LNCAP (cell line): ENCODE measurements around the gene ICA1.

Experiments
- CTCF ChIP-seq: fragments of 450-650 bp; IDR thresholded peaks from 2 replicates; pipeline ENCODE4 v1.5.1; 2017; ENCODE audit warnings: mild to moderate bottlenecking

ICA1 gene

GRCh38 chr7:8135417-8135816, 126.5 kb downstream of the ICA1 start:
- no peak for TF ChIP-seq CTCF

- TF ChIP-seq CTCF = no peak
These were observed 127.8 kb downstream of the ICA1 start for GRCh38 chr7:8134089-8134733.

- TF ChIP-seq CTCF = no peak
These were observed 128.6 kb downstream of the ICA1 start for GRCh38 chr7:8133188-8133848.

GRCh38 chr7:8131694-8132605, 130.0 kb downstream of the ICA1 start:
- TF ChIP-seq CTCF = no peak

- no peak for TF ChIP-seq CTCF
These were observed 131.3 kb downstream of the ICA1 start for GRCh38 chr7:8130663-8131062.

- no peak for TF ChIP-seq CTCF
These were observed 132.7 kb downstream of the ICA1 start for GRCh38 chr7:8129318-8129659.

GRCh38 chr7:8128449-8129317, 133.3 kb downstream of the ICA1 start:
- TF ChIP-seq CTCF = no peak
